ENCODE results near the gene PPL. TPM values are rescaled to one million over a fixed set of nuclear protein-coding genes. Genes with fewer than 3 reads are reported as not detected.
"Not testable (repeated sequence)": the region's sequence is repeated elsewhere in the genome, so short reads cannot be mapped to it uniquely, and the experiment has no call there.

The PPL gene
- total RNA-seq, 1 donor from 2014 or later, result 142 TPM

DNA sequence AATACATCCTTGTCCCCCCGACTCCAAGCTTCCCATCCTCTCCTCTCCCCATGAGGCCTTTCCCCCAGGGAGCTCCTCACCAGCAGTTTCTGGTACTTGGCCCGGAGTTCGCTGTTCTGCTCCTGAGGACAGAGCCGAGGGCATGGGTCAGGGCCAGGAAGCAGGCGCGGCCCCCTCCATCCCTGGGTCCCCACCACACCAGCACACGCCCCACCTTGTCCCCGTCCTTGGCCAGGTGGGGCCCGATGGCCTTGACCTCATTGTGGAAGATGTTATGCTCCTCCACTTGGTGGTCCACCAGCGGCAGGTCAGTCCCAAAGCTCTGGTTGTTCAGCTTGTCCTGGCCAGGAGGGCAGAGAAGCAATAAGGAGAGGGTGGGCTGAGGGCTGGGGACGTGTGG, 36.2 kb downstream of the PPL start:
- no peaks in the 10 kb centered on the region for H3K27me3 Mint-ChIP-seq
- DNase-seq (ENCODE audit: extremely low spot score, unreplicated experiment), result no peak
- H3K36me3 Mint-ChIP-seq, result peaks cover 14% of the 10 kb centered on the region
- H3K27ac Mint-ChIP-seq, result no peak overlapping the region
- TF ChIP-seq, protein P1, sequence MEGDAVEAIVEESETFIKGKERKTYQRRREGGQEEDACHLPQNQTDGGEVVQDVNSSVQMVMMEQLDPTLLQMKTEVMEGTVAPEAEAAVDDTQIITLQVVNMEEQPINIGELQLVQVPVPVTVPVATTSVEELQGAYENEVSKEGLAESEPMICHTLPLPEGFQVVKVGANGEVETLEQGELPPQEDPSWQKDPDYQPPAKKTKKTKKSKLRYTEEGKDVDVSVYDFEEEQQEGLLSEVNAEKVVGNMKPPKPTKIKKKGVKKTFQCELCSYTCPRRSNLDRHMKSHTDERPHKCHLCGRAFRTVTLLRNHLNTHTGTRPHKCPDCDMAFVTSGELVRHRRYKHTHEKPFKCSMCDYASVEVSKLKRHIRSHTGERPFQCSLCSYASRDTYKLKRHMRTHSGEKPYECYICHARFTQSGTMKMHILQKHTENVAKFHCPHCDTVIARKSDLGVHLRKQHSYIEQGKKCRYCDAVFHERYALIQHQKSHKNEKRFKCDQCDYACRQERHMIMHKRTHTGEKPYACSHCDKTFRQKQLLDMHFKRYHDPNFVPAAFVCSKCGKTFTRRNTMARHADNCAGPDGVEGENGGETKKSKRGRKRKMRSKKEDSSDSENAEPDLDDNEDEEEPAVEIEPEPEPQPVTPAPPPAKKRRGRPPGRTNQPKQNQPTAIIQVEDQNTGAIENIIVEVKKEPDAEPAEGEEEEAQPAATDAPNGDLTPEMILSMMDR (conservative IDR thresholded peaks at IDR 0.05), result no peak
- H3K4me1 Mint-ChIP-seq (ENCODE audit: unreplicated experiment), result no peaks in the 10 kb centered on the region
- H3K9me3 Mint-ChIP-seq, result no peaks in the 10 kb centered on the region
- no peak overlapping the region for H3K4me3 Mint-ChIP-seq

DNA sequence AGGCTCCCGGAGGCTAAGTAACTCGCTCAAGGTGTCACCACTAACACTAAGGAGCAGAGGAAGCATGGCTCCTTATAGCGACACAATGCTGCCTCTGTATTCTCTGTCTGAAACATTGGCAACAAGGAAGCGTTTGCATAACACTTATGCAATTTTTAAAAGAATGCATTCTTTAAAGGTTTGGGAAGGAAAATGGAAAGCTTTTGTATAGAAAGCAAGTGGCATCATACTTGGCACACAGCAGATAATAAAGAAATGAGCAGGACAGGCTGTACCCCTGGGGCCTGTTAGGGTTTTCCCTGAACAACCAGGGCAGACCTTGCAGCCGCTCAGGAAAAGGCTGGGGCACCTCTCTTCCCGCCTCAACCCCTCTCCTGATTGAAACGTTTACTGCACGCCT, 36.9 kb downstream of the PPL start:
- DNase-seq (ENCODE audit: extremely low spot score, unreplicated experiment), result no peak
- Mint-ChIP-seq H3K4me1 (ENCODE audit: unreplicated experiment) (no peaks in the 10 kb centered on the region), H3K4me3 (no peak overlapping the region), H3K27ac (peak overlapping the region; percentile 20), H3K36me3 (peaks cover 14% of the 10 kb centered on the region), H3K27me3 (no peaks in the 10 kb centered on the region), H3K9me3 (no peaks in the 10 kb centered on the region)
- TF ChIP-seq, protein P1 (conservative IDR thresholded peaks at IDR 0.05), result no peak

DNA sequence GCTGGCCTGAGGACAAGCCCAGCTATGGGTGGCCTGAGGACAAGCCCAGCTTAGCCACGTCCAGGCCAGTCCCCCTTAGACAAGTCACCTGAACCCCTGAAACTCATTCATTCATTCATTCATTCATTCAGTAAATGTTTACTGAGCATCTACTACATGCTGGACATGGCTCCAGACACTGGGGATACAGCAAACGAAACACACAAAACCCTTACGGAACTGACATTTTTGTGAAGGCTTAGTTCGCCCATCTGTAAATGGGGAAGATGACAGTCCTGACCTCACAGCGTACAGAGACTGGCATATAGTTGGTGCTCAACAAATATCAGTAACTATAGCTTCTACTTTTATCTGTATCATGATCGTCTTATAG, 37.5 kb downstream of the PPL start:
- Mint-ChIP-seq H3K9me3 (no peaks in the 10 kb centered on the region), H3K4me1 (ENCODE audit: unreplicated experiment) (no peaks in the 10 kb centered on the region), H3K36me3 (peaks cover 14% of the 10 kb centered on the region), H3K4me3 (no peak overlapping the region), H3K27me3 (no peaks in the 10 kb centered on the region), H3K27ac (peak overlapping the region; percentile 20)
- TF ChIP-seq, protein P1 (conservative IDR thresholded peaks at IDR 0.05), result no peak
- DNase-seq (ENCODE audit: extremely low spot score, unreplicated experiment), result no peak

DNA sequence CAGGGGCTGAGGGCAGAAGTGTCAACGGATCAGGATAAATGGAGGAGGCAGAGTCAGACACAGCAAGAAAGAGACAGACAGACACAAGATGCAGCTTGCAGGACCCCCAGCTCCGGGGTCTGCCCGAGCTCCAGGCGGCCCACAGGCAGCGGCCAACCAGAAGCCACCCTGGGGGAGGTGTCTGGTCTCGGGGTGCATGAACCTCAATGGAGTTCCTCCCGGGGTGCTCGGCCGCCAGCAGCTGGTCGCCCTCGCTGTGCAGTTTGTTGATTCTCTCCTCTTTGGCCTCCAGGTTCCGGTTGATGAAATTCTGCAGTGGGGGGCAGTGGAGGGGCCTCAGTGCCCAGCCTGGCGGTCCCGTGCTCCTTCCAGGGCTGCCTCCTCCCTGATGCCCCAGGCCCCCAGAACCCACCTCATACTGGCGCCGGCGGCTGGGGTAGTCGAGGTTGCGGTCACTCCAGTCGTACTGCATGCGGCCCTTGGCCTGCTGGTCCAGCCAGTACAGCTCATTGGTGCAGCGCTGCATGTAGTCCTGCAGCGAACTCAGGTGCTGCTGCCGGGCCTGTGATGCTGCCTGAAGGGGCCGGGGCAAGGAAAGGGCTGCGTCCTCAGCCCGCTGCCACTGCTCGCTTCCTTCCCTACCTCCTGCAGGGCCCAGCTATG, 38.0 kb downstream of the PPL start:
- H3K4me3 Mint-ChIP-seq, result no peak overlapping the region
- H3K36me3 Mint-ChIP-seq, result peaks cover 9% of the 10 kb centered on the region
- no peaks in the 10 kb centered on the region for H3K27me3 Mint-ChIP-seq
- H3K9me3 Mint-ChIP-seq, result no peaks in the 10 kb centered on the region
- no peak for DNase-seq (ENCODE audit: extremely low spot score, unreplicated experiment)
- H3K27ac Mint-ChIP-seq, result no peak overlapping the region
- TF ChIP-seq, protein P1 (conservative IDR thresholded peaks at IDR 0.05), result no peak
- no peaks in the 10 kb centered on the region for H3K4me1 Mint-ChIP-seq (ENCODE audit: unreplicated experiment)

DNA sequence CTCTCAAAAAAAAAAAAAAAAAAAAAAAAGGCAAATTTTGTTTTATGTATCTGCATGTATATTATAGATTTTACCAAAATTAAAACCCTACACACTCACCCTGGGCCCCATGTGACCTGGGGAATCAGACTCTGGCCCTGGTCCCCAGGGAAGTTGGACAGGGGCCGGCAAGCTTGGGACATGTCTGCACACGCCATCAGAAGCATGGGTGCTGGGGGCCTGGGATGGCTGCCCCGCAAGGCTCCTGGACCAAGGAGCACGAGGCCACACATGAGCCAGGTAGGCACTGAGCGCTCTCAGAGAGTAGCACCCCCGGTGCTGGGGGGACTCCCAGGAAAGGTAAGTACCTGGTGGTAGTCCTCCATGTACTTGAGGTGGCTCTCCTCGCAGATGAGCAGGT, 39.6 kb downstream of the PPL start:
- peaks cover 13% of the 10 kb centered on the region for H3K36me3 Mint-ChIP-seq
- no peaks in the 10 kb centered on the region for H3K9me3 Mint-ChIP-seq
- no peaks in the 10 kb centered on the region for H3K27me3 Mint-ChIP-seq
- TF ChIP-seq, protein P1 (conservative IDR thresholded peaks at IDR 0.05), result no peak
- H3K27ac Mint-ChIP-seq, result no peak overlapping the region
- H3K4me3 Mint-ChIP-seq, result no peak overlapping the region
- H3K4me1 Mint-ChIP-seq (ENCODE audit: unreplicated experiment), result no peaks in the 10 kb centered on the region
- DNase-seq (ENCODE audit: extremely low spot score, unreplicated experiment), result no peak

DNA sequence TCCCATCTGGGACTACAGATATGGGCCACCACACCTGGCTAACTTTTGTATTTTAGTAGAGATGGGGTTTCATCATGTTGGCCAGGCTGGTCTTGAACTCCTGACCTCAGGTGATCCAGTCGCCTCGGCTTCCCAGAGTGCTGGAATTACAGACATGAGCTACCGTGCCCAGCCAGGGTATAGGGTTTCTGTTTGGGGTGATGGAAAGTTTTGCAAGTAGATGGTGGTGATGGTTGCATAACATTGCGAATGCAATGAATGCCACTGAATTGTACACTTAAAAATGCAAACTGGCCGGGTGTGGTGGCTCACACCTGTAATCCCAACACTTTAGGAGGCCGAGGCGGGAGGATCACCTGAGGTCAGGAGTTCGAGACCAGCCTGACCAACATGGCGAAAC, 40.2 kb downstream of the PPL start:
- not testable (repeated sequence) for H3K4me3 Mint-ChIP-seq; H3K27me3 Mint-ChIP-seq; H3K4me1 Mint-ChIP-seq (ENCODE audit: unreplicated experiment); H3K9me3 Mint-ChIP-seq; DNase-seq (ENCODE audit: extremely low spot score, unreplicated experiment); H3K27ac Mint-ChIP-seq
- peaks cover 13% of the 10 kb centered on the region for H3K36me3 Mint-ChIP-seq
